HepG2 (cell line): ENCODE data around the gene CTRL. TPM values are rescaled to one million over a fixed set of nuclear protein-coding genes. Genes with fewer than 3 reads are reported as not detected.

ENCODE experiments used
- AGO1 ChIP-seq: fragments of 200-400 bp; formaldehyde crosslinking; IDR thresholded peaks from 2 replicates; pipeline ENCODE4 v1.6.1; 2017; ENCODE audit warnings: mild to moderate bottlenecking, low read depth, low read length, moderate library complexity; ENCODE audit not compliant: poor library complexity, severe bottlenecking
- ATF7 ChIP-seq, 2 experiments: fragments of 450-650 bp in 1 of 2; sonication (generic) in 1 of 2; formaldehyde crosslinking in 1 of 2; IDR thresholded peaks; 2 replicates each; pipeline versions ENCODE4 v1.4.0 to v1.6.1; 2016 to 2020; ENCODE audit warnings: antibody characterized with exemption in 1 of 2, mild to moderate bottlenecking in 1 of 2, missing genetic modification reagents in 1 of 2
- BATF2 ChIP-seq: sonication (generic); formaldehyde crosslinking; IDR thresholded peaks from 2 replicates; pipeline ENCODE4 v1.8.0; 2022; ENCODE audit warnings: mild to moderate bottlenecking, missing genetic modification reagents, moderate library complexity
- CAMTA2 ChIP-seq: sonication (generic); formaldehyde crosslinking; IDR thresholded peaks from 2 replicates; pipeline ENCODE4 v1.4.0; 2020; ENCODE audit warnings: mild to moderate bottlenecking, missing genetic modification reagents, borderline replicate concordance
- CCAR2 ChIP-seq: fragments of 200-400 bp; formaldehyde crosslinking; optimal IDR thresholded peaks from 2 replicates; pipeline ENCODE3; 2018; ENCODE audit warnings: low read depth, mild to moderate bottlenecking, low read length, moderate library complexity
- DZIP1 ChIP-seq: sonication (generic); formaldehyde crosslinking; IDR thresholded peaks from 2 replicates; pipeline ENCODE4 v1.5.0; 2020; ENCODE audit warnings: mild to moderate bottlenecking, missing genetic modification reagents
- EEA1 ChIP-seq: sonication (generic); formaldehyde crosslinking; IDR thresholded peaks from 2 replicates; pipeline ENCODE4 v1.5.1; 2020; ENCODE audit warnings: mild to moderate bottlenecking, missing genetic modification reagents, borderline replicate concordance
- EED ChIP-seq: sonication (generic); formaldehyde crosslinking; IDR thresholded peaks from 2 replicates; pipeline ENCODE4 v1.5.0; 2020; ENCODE audit warnings: mild to moderate bottlenecking, missing genetic modification reagents
- RBFOX2 ChIP-seq: fragments of 200-400 bp; formaldehyde crosslinking; IDR thresholded peaks from 2 replicates; pipeline ENCODE4 v1.6.1; 2017; ENCODE audit warnings: low read depth, mild to moderate bottlenecking, low read length
- WIZ ChIP-seq: sonication (generic); formaldehyde crosslinking; IDR thresholded peaks from 2 replicates; pipeline ENCODE4 v1.5.1; 2020; ENCODE audit warnings: mild to moderate bottlenecking, missing genetic modification reagents
- ZBTB20 ChIP-seq: sonication (generic); formaldehyde crosslinking; IDR thresholded peaks from 2 replicates; pipeline ENCODE4 v1.8.1; 2023; ENCODE audit warnings: missing genetic modification reagents, low read depth, mild to moderate bottlenecking, borderline replicate concordance
- ZNF138 ChIP-seq: sonication (generic); formaldehyde crosslinking; IDR thresholded peaks from 2 replicates; pipeline ENCODE4 v1.5.0; 2020; ENCODE audit warnings: mild to moderate bottlenecking, low read depth, missing genetic modification reagents
- ZNF335 ChIP-seq: sonication (generic); formaldehyde crosslinking; IDR thresholded peaks from 2 replicates; pipeline ENCODE4 v1.4.0; 2020; ENCODE audit warnings: missing genetic modification reagents
- ZNF484 ChIP-seq: sonication (generic); formaldehyde crosslinking; IDR thresholded peaks from 2 replicates; pipeline ENCODE4 v1.5.1; 2020; ENCODE audit warnings: mild to moderate bottlenecking, low read depth, missing genetic modification reagents, borderline replicate concordance
- ZNF564 ChIP-seq: sonication (generic); formaldehyde crosslinking; IDR thresholded peaks from 2 replicates; pipeline ENCODE4 v1.8.1; 2023; ENCODE audit warnings: mild to moderate bottlenecking, missing genetic modification reagents
- ZNF598 ChIP-seq: sonication (generic); formaldehyde crosslinking; IDR thresholded peaks from 2 replicates; pipeline ENCODE4 v1.5.1; 2020; ENCODE audit warnings: mild to moderate bottlenecking, missing genetic modification reagents, borderline replicate concordance
- ZNF879 ChIP-seq: sonication (generic); formaldehyde crosslinking; IDR thresholded peaks from 2 replicates; pipeline ENCODE4 v1.8.1; 2023; ENCODE audit warnings: missing genetic modification reagents
- polyA plus RNA-seq, 8 experiments: library from polyadenylated mRNA; depleted of rRNA in 3 of 8; stranded (reverse) in 7 of 8; unstranded in 1 of 8; fragments of >200 nt; fragmentation: Illumina TruSeq in 4 of 8; extraction: Trizol in 4 of 8; gene quantifications; 2 replicates each; pipeline versions ENCODE4 v1.2.1 to v1.2.3, GENCODE V29; 2011 to 2016; ENCODE audit warnings: low read depth in 4 of 8, missing spikeins in 1 of 8, mixed read lengths in 1 of 8; ENCODE audit not compliant: insufficient read depth in 1 of 8
- total RNA-seq, 5 experiments: library from RNA; depleted of rRNA; stranded (reverse); fragments of >200 nt; fragmentation: Illumina TruSeq; extraction: Trizol; gene quantifications; 2 replicates each; pipeline ENCODE4 v1.2.3, GENCODE V29; 2016; ENCODE audit warnings: low read depth in 1 of 5
- TF ChIP-seq, protein P1 (sequence below): sonication (generic); formaldehyde crosslinking; IDR thresholded peaks from 2 replicates; pipeline ENCODE4 v1.4.0; 2020; ENCODE audit warnings: mild to moderate bottlenecking, missing genetic modification reagents, borderline replicate concordance

CTRL gene
- total and polyA plus RNA-seq, 2 of the 13 experiments (the other 11 are each of a cell fraction or from before 2014, with no cell fraction given): 1.9 to 2.7 TPM

GRCh38 chr16:67939507-67940445 lies 8.1 kb upstream of the CTRL start (continued):
- TF ChIP-seq, protein P1, sequence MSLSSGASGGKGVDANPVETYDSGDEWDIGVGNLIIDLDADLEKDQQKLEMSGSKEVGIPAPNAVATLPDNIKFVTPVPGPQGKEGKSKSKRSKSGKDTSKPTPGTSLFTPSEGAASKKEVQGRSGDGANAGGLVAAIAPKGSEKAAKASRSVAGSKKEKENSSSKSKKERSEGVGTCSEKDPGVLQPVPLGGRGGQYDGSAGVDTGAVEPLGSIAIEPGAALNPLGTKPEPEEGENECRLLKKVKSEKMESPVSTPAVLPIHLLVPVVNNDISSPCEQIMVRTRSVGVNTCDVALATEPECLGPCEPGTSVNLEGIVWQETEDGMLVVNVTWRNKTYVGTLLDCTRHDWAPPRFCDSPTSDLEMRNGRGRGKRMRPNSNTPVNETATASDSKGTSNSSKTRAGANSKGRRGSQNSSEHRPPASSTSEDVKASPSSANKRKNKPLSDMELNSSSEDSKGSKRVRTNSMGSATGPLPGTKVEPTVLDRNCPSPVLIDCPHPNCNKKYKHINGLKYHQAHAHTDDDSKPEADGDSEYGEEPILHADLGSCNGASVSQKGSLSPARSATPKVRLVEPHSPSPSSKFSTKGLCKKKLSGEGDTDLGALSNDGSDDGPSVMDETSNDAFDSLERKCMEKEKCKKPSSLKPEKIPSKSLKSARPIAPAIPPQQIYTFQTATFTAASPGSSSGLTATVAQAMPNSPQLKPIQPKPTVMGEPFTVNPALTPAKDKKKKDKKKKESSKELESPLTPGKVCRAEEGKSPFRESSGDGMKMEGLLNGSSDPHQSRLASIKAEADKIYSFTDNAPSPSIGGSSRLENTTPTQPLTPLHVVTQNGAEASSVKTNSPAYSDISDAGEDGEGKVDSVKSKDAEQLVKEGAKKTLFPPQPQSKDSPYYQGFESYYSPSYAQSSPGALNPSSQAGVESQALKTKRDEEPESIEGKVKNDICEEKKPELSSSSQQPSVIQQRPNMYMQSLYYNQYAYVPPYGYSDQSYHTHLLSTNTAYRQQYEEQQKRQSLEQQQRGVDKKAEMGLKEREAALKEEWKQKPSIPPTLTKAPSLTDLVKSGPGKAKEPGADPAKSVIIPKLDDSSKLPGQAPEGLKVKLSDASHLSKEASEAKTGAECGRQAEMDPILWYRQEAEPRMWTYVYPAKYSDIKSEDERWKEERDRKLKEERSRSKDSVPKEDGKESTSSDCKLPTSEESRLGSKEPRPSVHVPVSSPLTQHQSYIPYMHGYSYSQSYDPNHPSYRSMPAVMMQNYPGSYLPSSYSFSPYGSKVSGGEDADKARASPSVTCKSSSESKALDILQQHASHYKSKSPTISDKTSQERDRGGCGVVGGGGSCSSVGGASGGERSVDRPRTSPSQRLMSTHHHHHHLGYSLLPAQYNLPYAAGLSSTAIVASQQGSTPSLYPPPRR (CRISPR knock-in tag): no peak
- TF ChIP-seq EEA1 (CRISPR knock-in tag): peak; percentile 64; the same call in 1 of the 2 replicates
- no peak for TF ChIP-seq WIZ
- TF ChIP-seq RBFOX2: peak; percentile 76
- 0 out of 2 replicates have a peak, but pooled peaks have one; percentile 67 for TF ChIP-seq CAMTA2 (CRISPR knock-in tag)
- TF ChIP-seq BATF2: peak; percentile 51; the same call in 1 of the 2 replicates
- TF ChIP-seq ZNF564 (CRISPR knock-in tag): peak; percentile 62; the same call in 1 of the 2 replicates
- TF ChIP-seq ATF7 (IDR thresholded peaks at IDR 0.05): no peak
- TF ChIP-seq ATF7 (CRISPR knock-in tag; IDR thresholded peaks at IDR 0.05): 0 out of 2 replicates have a peak, but pooled peaks have one; percentile 30
- no peak for TF ChIP-seq CCAR2
- 0 out of 2 replicates have a peak, but pooled peaks have one; percentile 58 for TF ChIP-seq DZIP1 (CRISPR knock-in tag)
- 0 out of 2 replicates have a peak, but pooled peaks have one; percentile 44 for TF ChIP-seq ZNF598 (CRISPR knock-in tag)
- TF ChIP-seq AGO1: peak; percentile 91
- TF ChIP-seq ZBTB20 (CRISPR knock-in tag): no peak
- 0 out of 2 replicates have a peak, but pooled peaks have one; percentile 23 for TF ChIP-seq ZNF138
- 0 out of 2 replicates have a peak, but pooled peaks have one; percentile 15 for TF ChIP-seq EED (CRISPR knock-in tag)
- no peak for TF ChIP-seq ZNF484
- no peak for TF ChIP-seq ZNF879
- 0 out of 2 replicates have a peak, but pooled peaks have one; percentile 30 for TF ChIP-seq ZNF335 (CRISPR knock-in tag)
